ENCODE results near the gene KLHL2. TPM values are rescaled to one million over a fixed set of nuclear protein-coding genes. Genes with fewer than 3 reads are reported as not detected.

The KLHL2 gene
- total RNA-seq, 2 experiments from 2014 or later, result 27.9 to 33.8 TPM

GRCh38 chr4:165369522-165369921 lies 162.2 kb downstream of the KLHL2 start:
- CTCF ChIA-PET (ENCODE audit: unreplicated experiment), result no interaction called here
- DNase-seq (ENCODE audit: low spot score), result no peak
- Histone ChIP-seq H3K9me3 (ENCODE audit: low read length) (no peaks in the 10 kb centered on the region), H3K4me1 (ENCODE audit: insufficient read depth, low read length, poor library complexity, severe bottlenecking) (no peaks in the 10 kb centered on the region), H4K20me1 (ENCODE audit: insufficient read depth, low read length) (no peaks in the 10 kb centered on the region), H3K4me2 (ENCODE audit: low read length) (no peak overlapping the region), H3K36me3 (ENCODE audit: insufficient read depth, low read length) (no peaks in the 10 kb centered on the region), H3K27ac (ENCODE audit: low read depth, low read length, poor library complexity, severe bottlenecking) (no peak overlapping the region), H3K9me2 (ENCODE audit: insufficient read depth, low read length) (no peaks in the 10 kb centered on the region), H3K79me2 (ENCODE audit: insufficient read depth, low read depth, low read length) (no peaks in the 10 kb centered on the region), H3K4me3 (ENCODE audit: low read depth, low read length, poor library complexity, severe bottlenecking) (no peak overlapping the region), H2AFZ (ENCODE audit: low read length) (no peak overlapping the region)
- POLR2A ChIA-PET, result no interaction called here
- TF ChIP-seq EZH2phosphoT487 (IDR thresholded peaks at IDR 0.05; ENCODE audit: borderline replicate concordance, low read depth, low read length), result no peak
- TF ChIP-seq CTCF (conservative IDR thresholded peaks at IDR 0.05; ENCODE audit: low read length), result no peak
- BruUV-seq (replicated peaks), result no TSS peak
- intact Hi-C loops (cut with micrococcal nuclease; ENCODE audit: unreplicated experiment), result no loop called here

- Histone ChIP-seq H3K4me2 (ENCODE audit: low read length) (no peak overlapping the region), H3K9me2 (ENCODE audit: insufficient read depth, low read length) (no peaks in the 10 kb centered on the region), H3K36me3 (ENCODE audit: insufficient read depth, low read length) (no peaks in the 10 kb centered on the region), H2AFZ (ENCODE audit: low read length) (no peak overlapping the region), H3K27ac (ENCODE audit: low read depth, low read length, poor library complexity, severe bottlenecking) (no peak overlapping the region), H4K20me1 (ENCODE audit: insufficient read depth, low read length) (no peaks in the 10 kb centered on the region), H3K4me1 (ENCODE audit: insufficient read depth, low read length, poor library complexity, severe bottlenecking) (no peaks in the 10 kb centered on the region), H3K9me3 (ENCODE audit: low read length) (no peaks in the 10 kb centered on the region), H3K79me2 (ENCODE audit: insufficient read depth, low read depth, low read length) (no peaks in the 10 kb centered on the region), H3K4me3 (ENCODE audit: low read depth, low read length, poor library complexity, severe bottlenecking) (no peak overlapping the region)
- TF ChIP-seq CTCF (conservative IDR thresholded peaks at IDR 0.05; ENCODE audit: low read length), result no peak
- ChIA-PET POLR2A (no interaction called here), CTCF (ENCODE audit: unreplicated experiment) (no interaction called here)
- DNase-seq (ENCODE audit: low spot score), result no peak
- intact Hi-C loops (cut with micrococcal nuclease; ENCODE audit: unreplicated experiment), result no loop called here
- no TSS peak for BruUV-seq (replicated peaks)
Measured at GRCh38 chr4:165370530-165370929, 163.2 kb downstream of the KLHL2 start.

Small RNA genes lying within 50 kb of the gene (small RNA-seq; reads per million reads assigned to genes)
- gene RNU4-87P, result not detected

Other genes with a start within 250 kb of the KLHL2 start
- 2.8 and 3.1 TPM in 2 replicates for gene TRIM61, start 229.9 kb upstream of the KLHL2 start, total RNA-seq (2014; rRNA removed; shearing (Covaris generic))
- gene TRIM61, start 229.9 kb upstream of the KLHL2 start, total RNA-seq (2022), result 5.2 and 6.1 TPM in 2 replicates
- gene TRIM60, start 175.6 kb upstream of the KLHL2 start, total RNA-seq (2014; rRNA removed; shearing (Covaris generic)), result not detected in 2 replicates
- not detected in 2 replicates for gene TRIM60, start 175.6 kb upstream of the KLHL2 start, total RNA-seq (2022)
- gene TRIM75, start 153.7 kb upstream of the KLHL2 start, total RNA-seq (2014; rRNA removed; shearing (Covaris generic)), result not detected in 2 replicates
- gene TRIM75, start 153.7 kb upstream of the KLHL2 start, total RNA-seq (2022), result not detected in 2 replicates
- gene TMEM192, start 94.7 kb upstream of the KLHL2 start, total RNA-seq (2014; rRNA removed; shearing (Covaris generic)), result 5.9 and 6.6 TPM in 2 replicates
- 15.3 and 15.5 TPM in 2 replicates for gene TMEM192, start 94.7 kb upstream of the KLHL2 start, total RNA-seq (2022)
- gene MSMO1, start 120.1 kb downstream of the KLHL2 start, total RNA-seq (2014; rRNA removed; shearing (Covaris generic)), result 36.3 and 41.6 TPM in 2 replicates
- gene MSMO1, start 120.1 kb downstream of the KLHL2 start, total RNA-seq (2022), result 88.0 and 91.5 TPM in 2 replicates
- gene CPE, start 171.4 kb downstream of the KLHL2 start, total RNA-seq (2014; rRNA removed; shearing (Covaris generic)), result not detected in 2 replicates
- not detected in 2 replicates for gene CPE, start 171.4 kb downstream of the KLHL2 start, total RNA-seq (2022)

Data from OCI-LY7 (cell line).